H9 (cell line): ENCODE data around the gene JMJD1C. TPM values are rescaled to one million over a fixed set of nuclear protein-coding genes. Genes with fewer than 3 reads are reported as not detected.

Source experiments
- DNase-seq: peaks from one replicate; pipeline ENCODE4 v3.0.0-alpha.2; 2017
- H2AFZ ChIP-seq: one replicate; pipeline ENCODE4 v1.6.1; 2013; ENCODE audit warnings: mild to moderate bottlenecking, low read length, control low read depth, moderate library complexity
- H2AK5ac ChIP-seq: 2 replicates; pipeline ENCODE4 v1.6.1; 2013; ENCODE audit warnings: low read length, control low read depth, mixed read lengths; ENCODE audit not compliant: insufficient read length
- H2BK120ac ChIP-seq: one replicate; pipeline ENCODE4 v1.6.1; 2013; ENCODE audit warnings: low read depth, mild to moderate bottlenecking, low read length, control low read depth, inconsistent platforms; ENCODE audit not compliant: poor library complexity, severe bottlenecking
- H2BK12ac ChIP-seq: 2 replicates; pipeline ENCODE4 v1.6.1; 2013; ENCODE audit warnings: low read length, control low read depth, mixed read lengths, low read depth; ENCODE audit not compliant: insufficient read length
- H2BK15ac ChIP-seq: 2 replicates; pipeline ENCODE4 v1.6.1; 2013; ENCODE audit warnings: low read depth, low read length, control low read depth
- H2BK20ac ChIP-seq: one replicate; pipeline ENCODE4 v1.6.1; 2013; ENCODE audit warnings: low read depth, mild to moderate bottlenecking, low read length, control low read depth, inconsistent platforms; ENCODE audit not compliant: poor library complexity, severe bottlenecking
- H2BK5ac ChIP-seq: 2 replicates; pipeline ENCODE4 v1.6.1; 2013; ENCODE audit warnings: low read length, control low read depth, mixed read lengths; ENCODE audit not compliant: insufficient read length
- H3K14ac ChIP-seq: 2 replicates; pipeline ENCODE4 v1.6.1; 2013; ENCODE audit warnings: low read length, control low read depth; ENCODE audit not compliant: insufficient read depth
- H3K18ac ChIP-seq: 2 replicates; pipeline ENCODE4 v1.6.1; 2013; ENCODE audit warnings: low read depth, mild to moderate bottlenecking, mixed read lengths, low read length, control low read depth; ENCODE audit not compliant: insufficient read length
- H3K23ac ChIP-seq: 2 replicates; pipeline ENCODE4 v1.6.1; 2013; ENCODE audit warnings: low read length, control low read depth, mixed read lengths, low read depth; ENCODE audit not compliant: insufficient read length
- H3K23me2 ChIP-seq: 2 replicates; pipeline ENCODE4 v1.6.1; 2013; ENCODE audit warnings: low read depth, mild to moderate bottlenecking, mixed read lengths, low read length, control low read depth; ENCODE audit not compliant: insufficient read length, poor library complexity, severe bottlenecking
- H3K27ac ChIP-seq: 2 replicates; pipeline ENCODE4 v1.5.1; 2013; ENCODE audit warnings: low read length, control low read depth, mixed read lengths, low read depth; ENCODE audit not compliant: insufficient read length
- H3K27me3 ChIP-seq: 2 replicates; pipeline ENCODE4 v1.6.1; 2013; ENCODE audit warnings: low read length, control low read depth, inconsistent platforms; ENCODE audit not compliant: insufficient read depth
- H3K4ac ChIP-seq: 2 replicates; pipeline ENCODE4 v1.6.1; 2013; ENCODE audit warnings: low read depth, mild to moderate bottlenecking, control low read depth, inconsistent platforms, low read length, moderate library complexity
- H3K4me1 ChIP-seq: 2 replicates; pipeline ENCODE4 v1.6.1; 2013; ENCODE audit warnings: low read length, control low read depth, inconsistent platforms; ENCODE audit not compliant: insufficient read depth
- H3K4me2 ChIP-seq: 2 replicates; pipeline ENCODE4 v1.6.1; 2013; ENCODE audit warnings: low read length, control low read depth, mixed read lengths; ENCODE audit not compliant: insufficient read length, insufficient read depth
- H3K56ac ChIP-seq: 2 replicates; pipeline ENCODE4 v1.6.1; 2013; ENCODE audit warnings: low read depth, mild to moderate bottlenecking, mixed read lengths, low read length, control low read depth; ENCODE audit not compliant: insufficient read length
- H3K79me1 ChIP-seq: 2 replicates; pipeline ENCODE4 v1.6.1; 2013; ENCODE audit warnings: low read depth, mild to moderate bottlenecking, moderate library complexity, low read length, control low read depth, inconsistent platforms; ENCODE audit not compliant: insufficient read depth, poor library complexity, severe bottlenecking
- H3K79me2 ChIP-seq: 2 replicates; pipeline ENCODE4 v1.6.1; 2013; ENCODE audit warnings: low read length, control low read depth, inconsistent platforms; ENCODE audit not compliant: insufficient read depth
- H3K9ac ChIP-seq: 2 replicates; pipeline ENCODE4 v1.6.1; 2013; ENCODE audit warnings: low read length, control low read depth, mixed read lengths; ENCODE audit not compliant: insufficient read length; ENCODE audit errors: extremely low read depth
- H3K9me3 ChIP-seq: one replicate; pipeline ENCODE4 v1.6.1; 2013; ENCODE audit warnings: low read depth, low read length, inconsistent platforms; ENCODE audit not compliant: control insufficient read depth
- H3T11ph ChIP-seq: one replicate; pipeline ENCODE4 v1.6.1; 2013; ENCODE audit warnings: mild to moderate bottlenecking, low read length, control low read depth, inconsistent platforms
- H4K20me1 ChIP-seq: one replicate; pipeline ENCODE4 v1.6.1; 2013; ENCODE audit not compliant: control insufficient read depth, insufficient read length, insufficient read depth
- H4K5ac ChIP-seq: 2 replicates; pipeline ENCODE4 v1.6.1; 2013; ENCODE audit warnings: low read depth, mild to moderate bottlenecking, mixed read lengths, low read length, control low read depth; ENCODE audit not compliant: insufficient read length
- H4K8ac ChIP-seq: replicated peaks from 2 replicates; pipeline ENCODE4 v1.6.1; 2013; ENCODE audit warnings: low read length, control low read depth, mixed read lengths, low read depth; ENCODE audit not compliant: insufficient read length
- H4K91ac ChIP-seq: 2 replicates; pipeline ENCODE4 v1.6.1; 2013; ENCODE audit warnings: low read depth, mild to moderate bottlenecking, moderate library complexity, mixed read lengths, low read length, control low read depth; ENCODE audit not compliant: insufficient read length
- H3K27ac Mint-ChIP-seq, 3 experiments: 2 replicates in 2 of 3; 3 replicates in 1 of 3; pipeline ENCODE4 v1.8.0; 2020 to 2021; ENCODE audit warnings: mixed read lengths in 3 of 3, mild to moderate bottlenecking in 1 of 3, moderate library complexity in 1 of 3
- H3K27me3 Mint-ChIP-seq: 2 replicates; pipeline ENCODE4 v1.8.0; 2021; ENCODE audit warnings: low read depth, mild to moderate bottlenecking, moderate library complexity, mixed read lengths
- H3K36me3 Mint-ChIP-seq, 3 experiments: 2 replicates in 2 of 3; 3 replicates in 1 of 3; pipeline ENCODE4 v1.8.0; 2020 to 2021; ENCODE audit warnings: low read depth in 3 of 3, mixed read lengths in 3 of 3; ENCODE audit not compliant: insufficient read depth in 1 of 3
- H3K4me1 Mint-ChIP-seq, 2 experiments: 2 replicates each; pipeline ENCODE4 v1.8.0; 2020; ENCODE audit warnings: mixed read lengths in 2 of 2
- H3K4me3 Mint-ChIP-seq, 2 experiments: 2 replicates in 1 of 2; 3 replicates in 1 of 2; pipeline ENCODE4 v1.8.0; 2020 to 2021; ENCODE audit warnings: mild to moderate bottlenecking in 2 of 2, mixed read lengths in 2 of 2, moderate library complexity in 1 of 2
- H3K9me3 Mint-ChIP-seq, 2 experiments: 2 replicates in 1 of 2; 3 replicates in 1 of 2; pipeline ENCODE4 v1.8.0; 2020; ENCODE audit warnings: mild to moderate bottlenecking in 2 of 2, mixed read lengths in 2 of 2, moderate library complexity in 1 of 2
- total RNA-seq: library from RNA; stranded (reverse); gene quantifications from 2 replicates; pipeline ENCODE4 v1.2.1, GENCODE V29; 2021
- TF ChIP-seq, protein P1 (sequence below): fragments of 200-600 bp; sonication (generic); conservative IDR thresholded peaks from 3 replicates; pipeline ENCODE4 v1.8.0; 2021; ENCODE audit warnings: antibody characterized with exemption, mild to moderate bottlenecking

The JMJD1C gene
- total RNA-seq, 1 experiment from 2014 or later: 200 TPM

DNA sequence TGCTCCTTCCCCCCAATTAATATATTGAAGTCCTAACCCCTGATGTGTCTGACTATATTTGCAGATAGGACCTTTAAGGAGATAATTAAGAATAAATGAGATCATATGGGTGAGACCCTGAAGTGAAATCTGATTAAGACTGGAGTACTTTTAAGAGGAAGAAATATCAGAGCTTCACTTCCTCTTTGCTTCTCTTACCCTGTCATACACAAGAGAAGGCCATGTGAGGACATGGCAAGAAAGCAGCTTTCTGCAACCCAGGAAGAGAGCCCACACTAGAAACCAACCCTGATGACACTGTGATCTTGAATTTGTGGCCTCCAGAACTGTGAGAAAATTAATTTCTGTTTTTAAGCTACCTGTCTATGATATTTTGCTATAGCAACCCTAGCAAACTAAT lies 44.2 kb downstream of the JMJD1C start:
- no peaks in the 10 kb centered on the region; a peak in 1 of 7 replicates for H3K36me3 Mint-ChIP-seq
- H3K27ac Mint-ChIP-seq: peak overlapping the region in 2 of 3 experiments; percentile 35 to 59; a peak in 1 of 7 replicates
- H3K18ac ChIP-seq: no peak overlapping the region

More for the DNA sequence above, 44.2 kb downstream of the JMJD1C start:
- no peaks in the 10 kb centered on the region for H3K23me2 ChIP-seq
- no peak overlapping the region for H4K8ac ChIP-seq
- H3K27ac ChIP-seq: no peak overlapping the region
- no peak overlapping the region for H2BK120ac ChIP-seq
- no peak overlapping the region for H3K23ac ChIP-seq
- H4K91ac ChIP-seq: no peak overlapping the region
- H3K79me1 ChIP-seq: peaks cover 6% of the 10 kb centered on the region
- H3K9me3 ChIP-seq: no peaks in the 10 kb centered on the region
- no peaks in the 10 kb centered on the region for H3K27me3 ChIP-seq
- TF ChIP-seq, protein P1, sequence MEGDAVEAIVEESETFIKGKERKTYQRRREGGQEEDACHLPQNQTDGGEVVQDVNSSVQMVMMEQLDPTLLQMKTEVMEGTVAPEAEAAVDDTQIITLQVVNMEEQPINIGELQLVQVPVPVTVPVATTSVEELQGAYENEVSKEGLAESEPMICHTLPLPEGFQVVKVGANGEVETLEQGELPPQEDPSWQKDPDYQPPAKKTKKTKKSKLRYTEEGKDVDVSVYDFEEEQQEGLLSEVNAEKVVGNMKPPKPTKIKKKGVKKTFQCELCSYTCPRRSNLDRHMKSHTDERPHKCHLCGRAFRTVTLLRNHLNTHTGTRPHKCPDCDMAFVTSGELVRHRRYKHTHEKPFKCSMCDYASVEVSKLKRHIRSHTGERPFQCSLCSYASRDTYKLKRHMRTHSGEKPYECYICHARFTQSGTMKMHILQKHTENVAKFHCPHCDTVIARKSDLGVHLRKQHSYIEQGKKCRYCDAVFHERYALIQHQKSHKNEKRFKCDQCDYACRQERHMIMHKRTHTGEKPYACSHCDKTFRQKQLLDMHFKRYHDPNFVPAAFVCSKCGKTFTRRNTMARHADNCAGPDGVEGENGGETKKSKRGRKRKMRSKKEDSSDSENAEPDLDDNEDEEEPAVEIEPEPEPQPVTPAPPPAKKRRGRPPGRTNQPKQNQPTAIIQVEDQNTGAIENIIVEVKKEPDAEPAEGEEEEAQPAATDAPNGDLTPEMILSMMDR: no peak
- no peak overlapping the region for H2BK15ac ChIP-seq
- no peak overlapping the region for H2BK5ac ChIP-seq
- Mint-ChIP-seq H3K4me1 (peaks cover 18 to 22% of the 10 kb centered on the region in 2 experiments), H3K27me3 (no peaks in the 10 kb centered on the region), H3K4me3 (no peak overlapping the region), H3K9me3 (no peaks in the 10 kb centered on the region)
- H2BK20ac ChIP-seq: no peak overlapping the region
- H2AFZ ChIP-seq: no peak overlapping the region
- DNase-seq: no peak
- H3K56ac ChIP-seq: no peak overlapping the region
- H3K4me1 ChIP-seq: no peaks in the 10 kb centered on the region
- no peak overlapping the region for H3K4ac ChIP-seq
- H3T11ph ChIP-seq: no peak overlapping the region
- H2BK12ac ChIP-seq: no peak overlapping the region
- H3K9ac ChIP-seq: no peak overlapping the region
- no peak overlapping the region for H4K5ac ChIP-seq
- H3K79me2 ChIP-seq: peaks cover 5% of the 10 kb centered on the region; the same call in 1 of the 2 replicates
- no peak overlapping the region for H2AK5ac ChIP-seq
- H4K20me1 ChIP-seq: no peaks in the 10 kb centered on the region
- no peak overlapping the region for H3K4me2 ChIP-seq
- H3K14ac ChIP-seq: no peak overlapping the region
